NCI-H446 treated with DMSO at 0.1 percent for 48 hours (cell line): ENCODE measurements around the gene TBC1D4.
"Not testable (repeated sequence)": the region's sequence is repeated elsewhere in the genome, so short reads cannot be mapped to it uniquely, and the experiment has no call there.

ENCODE experiments used
- DNase-seq: peaks from one replicate; lab custom pipeline; 2025; lab: John Stamatoyannopoulos, UW

Gene TBC1D4

GRCh38 chr13:75356421-75356820, 125.5 kb downstream of the TBC1D4 start:
- DNase-seq, result no peak

GRCh38 chr13:75355609-75356008, 126.4 kb downstream of the TBC1D4 start:
- DNase-seq, result no peak

GRCh38 chr13:75353781-75354193, 128.2 kb downstream of the TBC1D4 start:
- DNase-seq, result no peak

GRCh38 chr13:75352641-75353327, 129.2 kb downstream of the TBC1D4 start:
- no peak for DNase-seq

GRCh38 chr13:75351538-75351937, 130.4 kb downstream of the TBC1D4 start:
- DNase-seq, result not testable (repeated sequence)

- no peak for DNase-seq
Measured at GRCh38 chr13:75347925-75348324, 134.0 kb downstream of the TBC1D4 start.

- no peak for DNase-seq
Measured at GRCh38 chr13:75347457-75347856, 134.5 kb downstream of the TBC1D4 start.

GRCh38 chr13:75345193-75345592, 136.8 kb downstream of the TBC1D4 start:
- DNase-seq, result no peak

DNA sequence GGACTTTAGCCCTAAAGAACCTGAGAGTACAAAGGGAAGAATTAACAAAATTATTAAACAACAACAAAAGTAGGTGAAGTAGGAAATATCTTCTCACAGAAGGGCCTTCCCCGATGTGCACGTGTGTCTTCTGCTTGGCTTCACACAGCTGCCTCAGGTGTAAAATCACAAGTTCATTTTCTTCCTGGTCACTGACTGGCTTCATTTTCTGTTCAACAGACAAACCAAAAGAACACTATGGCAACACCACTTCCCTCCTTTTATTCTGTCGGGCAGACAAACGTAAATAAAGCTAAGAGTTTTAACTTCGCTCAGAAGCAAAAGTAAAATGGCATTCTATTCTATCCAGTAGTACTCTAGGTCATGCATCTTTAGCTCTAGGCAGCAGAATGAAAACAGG, 140.9 kb downstream of the TBC1D4 start:
- no peak for DNase-seq

DNA sequence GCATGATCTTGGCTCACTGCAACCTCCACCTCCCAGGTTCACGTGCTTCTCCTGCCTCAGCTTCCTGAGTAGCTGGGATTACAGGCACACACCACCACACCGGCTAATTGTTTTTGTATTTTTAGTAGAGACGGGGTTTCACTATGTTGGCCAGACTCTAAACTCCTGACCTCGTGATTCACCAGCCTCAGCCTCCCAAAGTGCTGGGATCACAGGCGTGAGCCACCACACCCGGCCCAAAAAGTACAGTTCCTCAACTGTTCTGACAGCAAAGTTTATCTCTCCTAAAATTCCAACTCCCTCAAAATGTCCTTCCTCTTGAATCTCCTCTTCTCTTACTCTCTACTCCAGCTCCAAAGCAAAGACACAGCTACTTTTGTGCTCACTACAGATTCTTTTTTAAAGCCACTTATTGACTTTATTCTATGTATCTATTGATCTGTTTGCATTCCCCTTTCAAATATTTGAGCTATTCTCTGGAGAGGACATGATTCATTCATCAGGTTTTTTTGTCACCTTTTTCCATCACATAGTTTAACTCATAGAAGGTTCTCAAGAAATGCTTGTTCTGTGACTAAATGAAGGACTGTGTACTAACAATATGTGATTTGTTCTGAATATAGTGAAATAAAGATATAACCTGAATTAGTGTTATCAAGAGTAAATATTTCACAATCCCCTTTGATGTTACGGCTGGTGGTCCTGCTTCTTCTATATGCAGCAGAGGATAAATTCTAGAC, 142.2 kb downstream of the TBC1D4 start:
- no peak for DNase-seq

DNA sequence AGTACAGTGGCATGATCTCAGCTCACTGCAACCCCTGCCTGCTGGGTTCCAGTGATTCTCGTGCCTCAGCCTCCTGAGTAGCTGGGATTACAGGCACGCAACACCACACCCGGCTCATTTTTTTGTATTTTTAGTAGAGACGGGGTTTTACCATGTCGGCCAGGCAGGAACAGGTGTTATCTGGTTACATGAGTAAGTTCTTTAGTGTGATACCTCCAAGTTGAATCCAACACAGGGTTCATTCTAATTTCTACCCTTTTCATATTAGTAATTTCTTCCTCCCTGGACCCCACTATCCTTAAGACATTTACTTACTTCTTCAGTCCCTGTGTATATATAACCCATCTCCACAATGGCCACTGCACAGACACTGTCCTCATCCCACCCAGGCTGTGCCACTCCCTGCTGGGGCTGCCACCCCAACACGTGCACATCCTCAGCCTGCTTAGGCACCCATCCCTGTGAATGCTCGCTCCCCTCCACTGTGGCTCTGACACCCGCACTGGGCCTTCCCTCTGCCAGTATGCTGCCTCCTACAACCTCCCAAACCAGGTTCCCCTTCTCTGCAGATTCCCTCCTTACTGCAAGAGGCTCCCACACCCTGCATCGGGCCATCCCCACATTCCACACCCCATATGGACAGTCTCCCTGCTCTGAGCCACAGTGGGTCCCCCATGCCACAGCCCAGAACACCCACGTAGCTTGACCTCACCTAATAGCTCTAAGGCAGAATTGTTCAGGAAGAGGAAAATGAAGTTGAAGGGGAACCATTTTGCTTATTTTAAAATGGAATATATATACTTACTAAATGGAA, 147.1 kb downstream of the TBC1D4 start:
- no peak for DNase-seq

DNA sequence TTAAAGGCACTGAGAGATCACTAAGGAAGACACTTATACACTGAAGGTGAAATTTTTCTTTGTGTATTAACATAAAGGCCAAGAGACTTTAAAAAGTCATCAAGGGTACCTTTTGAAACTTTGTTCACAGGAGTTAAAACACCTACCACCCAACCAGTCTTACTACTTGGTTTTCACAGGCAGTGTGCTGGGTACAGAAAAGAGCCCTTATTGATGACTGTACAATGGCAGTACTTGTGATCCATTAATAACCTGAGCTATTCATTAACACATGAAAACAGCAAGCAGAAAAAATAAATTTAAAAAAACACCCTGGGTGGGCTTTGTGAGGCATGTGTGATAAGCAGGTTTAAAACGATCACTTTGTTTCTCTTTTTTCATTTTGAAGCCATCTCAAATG, 148.9 kb downstream of the TBC1D4 start:
- no peak for DNase-seq

- DNase-seq, result no peak
Measured at GRCh38 chr13:75331792-75332349, 150.1 kb downstream of the TBC1D4 start.

GRCh38 chr13:75330770-75331169, 151.2 kb downstream of the TBC1D4 start:
- DNase-seq, result no peak

GRCh38 chr13:75329723-75330122, 152.2 kb downstream of the TBC1D4 start:
- DNase-seq, result no peak

DNA sequence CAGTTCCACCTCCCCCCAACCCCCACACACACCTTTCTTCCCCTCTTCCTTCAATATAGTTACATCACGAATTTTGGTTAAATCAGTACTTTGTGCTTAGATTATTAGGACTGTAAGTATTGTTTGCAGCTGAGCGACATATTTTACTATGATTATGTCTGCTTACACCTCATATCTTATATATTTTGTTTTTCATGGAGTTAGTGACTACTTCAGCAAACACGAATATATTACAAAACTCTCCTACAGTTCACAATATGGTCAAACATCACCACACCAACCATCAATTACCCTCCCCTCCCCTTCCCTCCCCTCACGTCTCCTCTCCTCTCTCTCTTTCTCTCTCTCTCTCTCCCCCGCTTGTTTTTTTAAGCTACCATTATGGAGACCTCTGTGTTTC, 152.9 kb downstream of the TBC1D4 start:
- no peak for DNase-seq

DNA sequence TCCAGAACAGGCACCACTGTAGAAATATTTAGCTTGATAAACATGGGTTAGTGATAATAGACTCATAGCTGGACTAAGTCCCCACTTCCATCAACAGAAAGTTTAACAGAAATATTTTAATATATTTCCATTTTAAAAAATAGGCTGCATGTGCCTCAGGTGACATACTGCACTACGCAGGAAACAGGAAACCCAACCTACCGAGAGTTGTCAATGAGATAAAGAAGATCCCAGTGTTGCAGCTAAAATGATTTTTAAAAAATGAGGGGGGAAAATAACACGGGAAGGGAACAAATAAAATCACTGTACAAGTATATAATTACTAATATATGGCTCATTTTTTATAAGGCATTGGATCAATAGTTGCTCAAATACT, 154.8 kb downstream of the TBC1D4 start:
- no peak for DNase-seq

DNA sequence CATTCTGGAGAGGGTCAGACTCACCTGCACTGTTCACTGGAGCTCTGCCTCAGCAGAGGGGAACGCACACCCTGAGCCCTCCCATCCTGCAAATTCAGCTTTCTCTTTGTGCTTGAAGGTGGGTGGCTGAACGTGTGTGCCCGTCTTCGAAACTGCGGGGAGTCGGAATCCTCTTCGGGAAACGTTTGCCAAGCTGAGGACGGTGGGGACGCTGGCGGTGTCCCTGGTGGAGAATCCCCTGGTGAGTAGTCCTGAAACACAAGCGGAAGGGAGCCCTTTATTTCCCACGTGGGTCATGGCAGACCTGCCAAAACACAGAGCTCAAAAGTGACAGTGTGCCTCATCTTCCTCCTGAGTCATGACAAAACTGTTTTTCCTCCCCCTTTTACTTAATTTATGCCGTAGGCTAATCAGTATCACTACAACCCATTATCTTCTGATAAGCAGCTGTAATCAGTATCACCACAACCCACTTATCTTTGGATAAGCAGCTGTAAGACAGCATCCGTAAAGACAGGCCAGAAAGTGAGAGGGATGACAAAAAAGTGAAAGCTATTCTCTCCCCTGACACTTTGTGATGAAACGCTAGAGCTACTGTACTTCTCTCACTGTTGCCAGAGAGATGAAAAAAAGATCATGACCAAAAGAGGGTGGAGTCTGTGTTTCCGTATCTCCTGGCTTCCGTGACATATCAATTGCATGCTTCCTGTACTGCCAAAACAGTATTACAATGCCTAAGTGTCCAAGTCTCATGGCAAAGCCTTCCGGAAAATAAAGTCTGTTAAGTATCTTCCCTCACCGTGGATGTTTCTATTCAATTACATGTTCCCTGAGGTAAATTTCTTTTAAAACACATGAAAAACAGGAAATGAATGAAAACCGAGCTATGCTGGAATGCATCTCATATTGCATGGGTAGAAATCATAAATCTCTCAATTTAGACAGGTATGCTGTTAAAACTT, 155.5 kb downstream of the TBC1D4 start:
- DNase-seq, result no peak

DNA sequence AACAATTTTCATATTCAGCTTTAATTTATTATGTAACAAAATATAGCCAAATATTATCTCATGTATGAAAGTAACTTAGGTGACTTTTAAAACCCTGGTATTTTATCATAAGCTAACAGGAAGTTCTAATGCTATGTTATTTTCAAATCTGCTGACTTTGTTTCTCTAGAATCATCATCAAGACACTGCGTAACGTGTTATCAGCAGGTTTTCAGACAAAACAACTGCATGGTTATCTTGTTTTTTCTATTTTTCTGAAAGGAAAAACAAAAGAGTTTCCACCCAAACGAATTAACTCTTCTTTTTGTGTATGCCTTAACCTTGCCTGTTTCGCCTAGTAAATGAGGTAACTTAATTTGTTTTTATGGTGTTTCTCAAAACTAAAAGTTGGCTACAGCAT, 156.3 kb downstream of the TBC1D4 start:
- DNase-seq, result no peak

- DNase-seq, result no peak
Measured at GRCh38 chr13:75324413-75324940, 157.5 kb downstream of the TBC1D4 start.

DNA sequence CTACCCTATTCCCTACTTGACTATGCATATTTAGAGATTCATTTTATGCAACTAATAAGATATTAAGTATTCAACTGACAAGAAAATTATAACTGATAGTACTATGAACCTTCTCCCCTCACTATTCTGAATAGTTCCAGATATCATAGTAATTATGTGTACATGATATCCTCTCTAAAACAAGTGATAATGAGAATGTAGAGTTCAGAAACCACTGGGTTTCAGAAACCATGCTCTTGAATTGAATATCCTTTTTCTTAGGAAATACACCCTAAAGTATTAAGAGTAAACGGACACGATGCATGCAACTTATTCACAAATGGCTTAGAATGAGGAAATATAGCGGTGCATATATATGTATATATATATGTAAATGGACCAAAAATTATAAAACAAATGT, 160.9 kb downstream of the TBC1D4 start:
- no peak for DNase-seq
